HUES64 (cell line): Measurements from ENCODE around the gene RHBDD1.

ENCODE experiments used
- H3K27ac ChIP-seq: 2 replicates; pipeline ENCODE4 v1.7.0; 2013; ENCODE audit warnings: low read depth, low read length, inconsistent platforms
- H3K27me3 ChIP-seq: 2 replicates; pipeline ENCODE4 v1.6.1; 2013; ENCODE audit warnings: mild to moderate bottlenecking, low read length; ENCODE audit not compliant: insufficient read depth
- H3K36me3 ChIP-seq: 2 replicates; pipeline ENCODE4 v1.6.1; 2013; ENCODE audit warnings: mild to moderate bottlenecking, low read length; ENCODE audit not compliant: insufficient read depth
- H3K4me1 ChIP-seq: 2 replicates; pipeline ENCODE4 v1.6.1; 2013; ENCODE audit warnings: mild to moderate bottlenecking, low read length, moderate library complexity; ENCODE audit not compliant: insufficient read depth
- H3K4me3 ChIP-seq: 2 replicates; pipeline ENCODE4 v1.5.1; 2013; ENCODE audit warnings: mild to moderate bottlenecking, low read length, moderate library complexity
- H3K9ac ChIP-seq: 2 replicates; pipeline ENCODE4 v1.6.1; 2013; ENCODE audit warnings: mild to moderate bottlenecking, low read depth, low read length
- H3K9me3 ChIP-seq: 2 replicates; pipeline ENCODE4 v1.6.1; 2013; ENCODE audit warnings: low read depth, low read length; ENCODE audit not compliant: insufficient read depth
- WGBS: fragments of 150-250, 120-280 bp; methylation state at CpG from one replicate; pipeline ENCODE4 v1.1.7; 2013; ENCODE audit warnings: missing lambda C conversion rate; 5-methylcytosine and 5-hydroxymethylcytosine counted together

Gene RHBDD1

DNA sequence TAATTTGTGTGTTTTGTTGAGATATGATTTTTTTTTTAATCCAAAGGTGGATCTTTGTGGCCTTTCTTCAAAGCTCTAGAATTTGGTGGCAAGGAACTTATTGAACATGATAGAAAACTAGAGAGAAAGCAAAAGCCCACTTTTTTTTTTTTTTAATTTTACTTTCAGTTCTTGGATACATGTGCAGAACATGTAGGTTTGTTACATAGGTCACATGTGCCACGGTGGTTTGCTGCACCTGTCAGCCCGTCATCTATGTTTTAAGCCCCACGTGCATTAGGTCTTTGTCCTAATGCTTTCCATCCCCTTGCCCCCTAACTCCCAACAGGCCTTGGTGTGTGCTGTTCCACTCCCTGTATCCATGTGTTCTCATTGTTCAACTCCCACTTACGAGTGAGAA is 135.9 kb downstream of the RHBDD1 start:
- Histone ChIP-seq H3K4me1 (no peaks in the 10 kb centered on the region; the same call in 1 of the 2 replicates), H3K9ac (no peak overlapping the region), H3K4me3 (no peak overlapping the region), H3K27ac (no peak overlapping the region), H3K27me3 (no peaks in the 10 kb centered on the region), H3K9me3 (no peaks in the 10 kb centered on the region), H3K36me3 (no peaks in the 10 kb centered on the region)
- 92% methylated on average over 3 of the region's 4 CpGs for whole genome bisulfite sequencing

DNA sequence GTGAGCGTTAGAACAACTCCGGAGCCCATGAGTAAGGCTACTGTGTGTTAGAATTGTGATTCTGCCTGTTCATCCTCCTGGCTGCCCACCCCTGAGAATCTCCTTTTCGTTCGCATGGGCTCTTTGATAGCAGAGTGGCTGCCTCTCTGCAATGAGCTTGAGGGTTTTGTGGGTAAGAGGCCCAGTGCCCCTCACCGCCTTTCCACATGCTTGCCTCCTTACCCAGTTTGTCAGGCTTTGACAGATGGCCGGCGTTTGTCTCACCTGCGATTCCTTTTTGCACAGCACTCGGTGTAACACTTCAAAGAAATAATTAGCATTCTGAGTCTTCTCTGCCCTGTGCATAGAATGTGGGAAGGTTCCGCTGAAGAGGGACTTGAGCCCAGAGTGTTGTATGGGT is 138.0 kb downstream of the RHBDD1 start:
- Histone ChIP-seq H3K4me1 (peaks cover 8% of the 10 kb centered on the region), H3K9me3 (no peaks in the 10 kb centered on the region), H3K27me3 (no peaks in the 10 kb centered on the region), H3K4me3 (no peak overlapping the region), H3K27ac (no peak overlapping the region), H3K36me3 (no peaks in the 10 kb centered on the region), H3K9ac (no peak overlapping the region)
- 94% methylated on average over 9 of the region's 10 CpGs for WGBS

DNA sequence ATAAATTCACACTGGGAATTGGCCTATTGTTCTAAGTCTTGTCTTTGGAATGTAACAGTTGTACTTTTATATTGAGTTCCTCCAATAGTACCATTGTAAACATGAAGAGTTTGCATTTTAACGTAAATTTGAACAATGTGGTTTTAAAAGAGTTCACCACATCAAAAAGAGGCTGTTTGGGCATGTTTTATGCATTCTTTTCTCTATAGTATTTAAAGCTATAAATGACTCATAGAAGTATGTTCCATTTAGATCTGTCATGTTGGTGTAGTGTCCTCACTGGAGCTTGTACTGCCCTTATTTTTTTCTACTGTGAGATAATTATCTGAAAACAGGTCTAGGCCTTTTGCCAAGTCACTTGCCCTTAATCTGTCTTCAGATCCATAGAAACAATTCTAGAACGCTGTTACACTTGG is 141.9 kb downstream of the RHBDD1 start:
- H3K36me3 ChIP-seq: no peaks in the 10 kb centered on the region
- no peak overlapping the region for H3K27ac ChIP-seq
- no peak overlapping the region for H3K4me3 ChIP-seq
- H3K27me3 ChIP-seq: no peaks in the 10 kb centered on the region
- peaks cover 10% of the 10 kb centered on the region for H3K4me1 ChIP-seq
- H3K9ac ChIP-seq: no peak overlapping the region
- 94% methylated on average over 2 of the region's 2 CpGs for WGBS
- H3K9me3 ChIP-seq: no peaks in the 10 kb centered on the region

DNA sequence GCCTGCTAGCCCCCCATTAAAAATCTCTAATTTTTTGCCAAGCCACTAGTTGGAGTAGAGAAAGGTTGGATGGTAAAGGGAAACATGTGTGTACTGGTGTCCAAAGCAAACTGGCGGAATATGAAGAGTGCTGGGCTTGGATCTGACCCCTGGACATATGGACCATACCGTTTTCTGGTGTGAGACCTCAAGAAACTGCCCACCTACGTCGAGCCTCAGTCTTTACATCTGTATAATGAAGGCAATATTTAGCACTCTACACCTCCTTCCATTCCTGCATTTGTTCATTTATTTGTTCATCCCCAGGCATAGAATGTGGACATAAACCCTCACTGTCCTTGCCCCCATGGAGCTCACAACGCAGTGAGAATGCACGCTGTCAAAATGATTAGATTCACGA is 142.4 kb downstream of the RHBDD1 start:
- no peak overlapping the region for H3K9ac ChIP-seq
- H3K4me3 ChIP-seq: no peak overlapping the region
- no peak overlapping the region for H3K27ac ChIP-seq
- no peaks in the 10 kb centered on the region for H3K9me3 ChIP-seq
- 97% methylated on average over 7 of the region's 7 CpGs for WGBS
- peaks cover 10% of the 10 kb centered on the region for H3K4me1 ChIP-seq
- no peaks in the 10 kb centered on the region for H3K36me3 ChIP-seq
- H3K27me3 ChIP-seq: no peaks in the 10 kb centered on the region

DNA sequence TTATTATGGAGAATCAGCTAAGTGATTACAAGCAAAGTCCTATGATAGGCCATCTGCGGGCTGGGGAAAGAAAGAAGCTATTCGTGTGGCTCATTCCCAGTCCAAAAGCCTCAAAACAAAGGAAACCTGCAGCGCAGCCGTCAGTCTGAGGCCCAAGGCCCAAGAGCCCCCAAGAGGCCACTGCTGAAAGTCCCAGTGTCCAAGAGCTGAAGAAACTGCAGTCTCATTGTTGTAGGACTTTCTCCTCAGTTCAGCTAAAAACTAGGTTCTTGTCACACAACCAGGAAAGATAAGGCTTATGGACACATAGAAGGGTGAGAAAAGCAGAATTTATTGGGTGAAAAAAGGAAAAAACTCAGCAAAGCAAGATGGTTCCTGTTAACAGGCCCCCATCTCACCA is 143.2 kb downstream of the RHBDD1 start:
- Histone ChIP-seq H3K27me3 (no peaks in the 10 kb centered on the region), H3K9ac (no peak overlapping the region), H3K36me3 (no peaks in the 10 kb centered on the region), H3K4me3 (no peak overlapping the region), H3K4me1 (peaks cover 10% of the 10 kb centered on the region), H3K9me3 (no peaks in the 10 kb centered on the region), H3K27ac (no peak overlapping the region)
- WGBS: 92% methylated on average over 4 of the region's 4 CpGs

DNA sequence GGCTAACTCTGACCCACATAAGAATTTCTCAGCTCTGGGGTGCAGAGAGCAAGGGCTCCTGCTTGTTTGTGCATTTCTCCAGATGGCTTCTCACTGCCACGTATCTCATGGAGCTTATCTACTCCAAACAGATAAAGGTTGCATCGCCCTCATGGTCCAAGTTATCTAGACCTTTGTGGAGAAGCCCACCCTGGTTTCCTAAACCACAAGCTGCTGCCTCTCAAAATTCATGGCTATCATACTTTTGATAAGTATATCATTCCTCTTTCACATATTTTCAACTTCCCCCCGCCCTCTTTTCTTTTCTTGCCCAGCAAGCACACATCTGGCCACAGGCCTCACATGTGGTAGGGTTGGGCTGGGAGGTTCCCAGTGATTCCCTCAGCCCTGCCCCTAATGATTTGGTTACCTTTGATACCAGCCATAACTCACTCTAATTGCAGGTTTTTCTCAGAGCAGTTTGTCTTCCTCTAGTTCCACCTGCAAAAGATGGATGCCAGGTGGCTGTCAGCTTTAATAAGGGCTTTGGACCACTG is 146.0 kb downstream of the RHBDD1 start:
- no peaks in the 10 kb centered on the region for H3K9me3 ChIP-seq
- no peaks in the 10 kb centered on the region for H3K27me3 ChIP-seq
- peaks cover 16% of the 10 kb centered on the region for H3K4me1 ChIP-seq
- H3K36me3 ChIP-seq: no peaks in the 10 kb centered on the region
- WGBS: 91% methylated on average over 3 of the region's 3 CpGs
- no peak overlapping the region for H3K27ac ChIP-seq
- H3K9ac ChIP-seq: no peak overlapping the region
- H3K4me3 ChIP-seq: no peak overlapping the region

DNA sequence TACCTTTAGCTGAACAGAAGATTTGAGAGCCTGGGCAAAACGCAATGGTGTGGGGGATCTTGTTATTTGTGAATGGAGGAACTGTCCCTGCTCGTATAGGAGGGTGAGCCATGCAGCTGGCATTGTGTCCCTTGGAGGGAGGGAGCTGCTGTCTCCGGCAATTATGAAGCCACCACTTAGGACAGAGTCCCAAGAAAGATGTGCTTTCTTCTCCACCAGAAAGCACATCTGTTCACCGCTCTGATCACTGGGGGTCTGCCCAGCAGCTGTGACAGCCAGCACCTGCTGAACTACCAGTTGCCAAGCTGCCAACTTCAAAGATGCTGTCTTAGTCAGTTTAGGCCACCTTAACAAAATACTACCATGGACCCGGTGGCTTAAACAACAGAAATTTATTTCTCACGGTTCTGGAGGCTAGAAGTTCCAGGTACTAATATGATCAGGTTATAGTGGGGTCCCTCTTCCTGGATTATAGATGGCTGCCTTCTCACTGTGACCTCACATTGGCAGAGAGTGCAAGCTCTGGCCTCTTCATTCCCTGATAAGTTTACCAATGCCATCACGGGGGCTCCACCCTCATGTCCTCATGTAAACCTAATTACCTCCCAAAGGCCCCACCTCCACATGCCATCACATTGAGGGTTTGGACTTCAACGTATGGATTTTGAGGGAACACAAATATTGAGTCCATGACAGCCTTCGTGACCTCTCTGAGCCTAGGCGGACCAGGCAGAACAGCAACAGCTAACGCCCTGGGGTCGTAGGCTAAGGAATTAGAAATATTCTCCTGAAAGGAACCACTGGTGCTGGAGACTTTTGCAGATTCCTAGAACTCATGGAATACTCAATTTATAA is 148.3 kb downstream of the RHBDD1 start:
- H3K27me3 ChIP-seq: no peaks in the 10 kb centered on the region
- H3K4me3 ChIP-seq: no peak overlapping the region
- WGBS: 90% methylated on average over 12 of the region's 12 CpGs
- H3K36me3 ChIP-seq: no peaks in the 10 kb centered on the region
- H3K27ac ChIP-seq: no peak overlapping the region
- H3K9me3 ChIP-seq: no peaks in the 10 kb centered on the region
- peaks cover 7% of the 10 kb centered on the region; the same call in 1 of the 2 replicates for H3K4me1 ChIP-seq
- H3K9ac ChIP-seq: no peak overlapping the region

DNA sequence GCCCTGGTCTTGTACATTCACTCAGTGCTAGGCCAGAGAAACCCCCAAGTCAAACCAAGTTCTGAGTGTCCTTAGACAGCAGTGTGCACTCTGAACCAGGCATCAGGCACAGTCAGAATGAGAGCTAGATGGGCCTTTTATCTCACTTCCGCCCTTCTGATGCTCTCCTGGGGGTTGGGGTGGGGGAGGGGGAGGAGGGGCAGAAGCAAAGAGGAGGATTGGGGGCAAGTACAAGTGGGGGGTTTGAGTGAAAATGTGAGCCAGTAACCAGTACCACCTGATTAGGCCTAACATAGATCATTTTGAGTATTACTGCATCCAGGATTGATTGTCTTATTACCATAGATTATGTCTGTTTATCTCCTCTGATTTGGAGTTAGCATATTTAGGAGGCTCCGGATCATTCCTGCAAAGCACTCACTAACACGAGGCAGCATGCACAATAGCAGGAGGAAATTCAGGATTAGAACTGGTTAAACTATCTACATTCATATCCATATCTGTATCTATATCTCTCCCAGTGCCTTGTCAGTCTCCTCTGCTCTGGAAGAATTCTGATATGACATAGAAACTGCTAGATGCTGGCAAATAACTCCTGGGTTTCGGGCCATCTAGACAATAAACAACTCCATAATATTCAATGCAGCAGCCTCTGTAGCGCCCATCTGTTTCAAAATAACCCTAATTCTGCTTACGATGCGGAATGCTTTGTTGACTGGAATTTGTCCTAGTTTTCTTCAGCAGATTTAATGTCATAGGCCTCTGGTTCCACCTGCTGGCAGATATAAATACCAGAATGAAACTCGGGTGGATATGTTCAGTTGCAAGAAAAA is 149.1 kb downstream of the RHBDD1 start:
- Histone ChIP-seq H3K9me3 (no peaks in the 10 kb centered on the region), H3K36me3 (no peaks in the 10 kb centered on the region), H3K27ac (no peak overlapping the region), H3K4me1 (peaks cover 6% of the 10 kb centered on the region; the same call in 1 of the 2 replicates), H3K27me3 (no peaks in the 10 kb centered on the region), H3K9ac (no peak overlapping the region), H3K4me3 (no peak overlapping the region)
- WGBS: 72% methylated on average over 8 of the region's 8 CpGs

DNA sequence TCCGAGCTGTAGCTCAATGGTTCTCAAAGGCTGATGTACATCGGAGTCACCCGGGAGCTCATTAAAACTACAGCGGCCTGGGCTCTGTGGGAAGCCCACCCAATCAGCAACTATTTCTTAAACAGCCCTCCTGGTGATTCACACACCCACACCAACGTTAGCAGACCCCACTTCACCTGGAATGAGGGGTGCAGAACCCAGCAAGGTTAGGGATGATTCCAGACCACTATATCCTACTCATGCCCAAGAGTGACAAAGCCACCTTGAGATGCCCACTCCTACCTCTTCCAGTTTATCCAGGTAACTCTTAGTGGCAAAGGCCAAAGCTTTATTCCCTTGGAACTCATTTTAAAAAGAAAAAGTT is 149.7 kb downstream of the RHBDD1 start:
- Histone ChIP-seq H3K4me1 (peaks cover 6% of the 10 kb centered on the region; the same call in 1 of the 2 replicates), H3K27me3 (no peaks in the 10 kb centered on the region), H3K9ac (no peak overlapping the region), H3K4me3 (no peak overlapping the region), H3K27ac (no peak overlapping the region), H3K9me3 (no peaks in the 10 kb centered on the region), H3K36me3 (no peaks in the 10 kb centered on the region)
- WGBS: 89% methylated on average over 5 of the region's 5 CpGs

DNA sequence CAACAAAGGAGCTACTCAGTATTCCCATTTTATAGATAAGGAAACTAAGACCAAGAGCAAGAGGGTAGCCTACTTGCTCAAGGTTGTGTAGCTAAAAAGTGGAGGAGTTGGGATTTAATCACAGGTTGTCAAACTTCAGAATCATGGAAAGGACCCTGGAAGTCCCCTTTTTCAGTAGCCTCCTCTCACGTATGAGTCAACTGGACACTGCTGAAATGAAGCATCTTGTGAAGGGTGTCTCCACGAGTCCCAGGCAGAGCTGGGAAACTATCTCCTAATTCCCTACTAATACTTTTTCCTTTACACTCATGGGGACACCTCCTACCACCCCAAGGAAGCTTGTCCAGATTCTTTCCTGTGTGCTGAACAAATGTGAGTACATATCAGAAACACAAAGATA is 155.8 kb downstream of the RHBDD1 start:
- no peak overlapping the region for H3K4me3 ChIP-seq
- no peaks in the 10 kb centered on the region for H3K27me3 ChIP-seq

DNA sequence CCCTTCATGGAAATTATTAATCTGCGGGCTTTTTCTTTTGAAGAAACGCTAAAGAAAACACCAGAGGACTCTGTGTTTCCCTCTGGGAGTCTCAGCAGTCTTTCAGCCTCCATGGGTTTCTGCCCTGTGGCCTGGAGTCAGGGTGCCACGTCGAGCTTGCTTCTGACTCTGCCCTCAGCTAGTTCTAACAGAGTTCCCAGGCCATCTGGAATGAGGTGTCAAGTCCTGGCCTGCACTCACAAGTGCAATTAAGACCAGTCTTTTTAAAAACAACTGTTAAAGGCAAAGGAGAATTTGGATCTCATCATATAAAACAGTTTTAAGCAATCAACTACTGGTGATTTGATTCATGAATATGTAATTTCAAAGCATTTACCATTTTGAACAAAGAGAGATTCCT is 157.3 kb downstream of the RHBDD1 start:
- Histone ChIP-seq H3K9me3 (no peaks in the 10 kb centered on the region), H3K27me3 (no peaks in the 10 kb centered on the region), H3K4me1 (no peaks in the 10 kb centered on the region), H3K36me3 (no peaks in the 10 kb centered on the region), H3K4me3 (no peak overlapping the region), H3K27ac (no peak overlapping the region), H3K9ac (no peak overlapping the region)
- WGBS: 91% methylated on average over 4 of the region's 4 CpGs

More for the DNA sequence above, 155.8 kb downstream of the RHBDD1 start:
- Histone ChIP-seq H3K27ac (no peak overlapping the region), H3K36me3 (no peaks in the 10 kb centered on the region), H3K9ac (no peak overlapping the region), H3K4me1 (no peaks in the 10 kb centered on the region), H3K9me3 (no peaks in the 10 kb centered on the region)
- WGBS: 92% methylated on average over 2 of the region's 2 CpGs
